HG02610 (cell line): ENCODE measurements around the gene EFNA4.

Experiments
- ATAC-seq: cut with Tn5 transposase; IDR thresholded peaks from one replicate; pipeline ENCODE4 v1.9.1; 2021; ENCODE audit warnings: mild to moderate bottlenecking, moderate library complexity; ENCODE audit not compliant: unreplicated experiment

The EFNA4 gene, protein sequence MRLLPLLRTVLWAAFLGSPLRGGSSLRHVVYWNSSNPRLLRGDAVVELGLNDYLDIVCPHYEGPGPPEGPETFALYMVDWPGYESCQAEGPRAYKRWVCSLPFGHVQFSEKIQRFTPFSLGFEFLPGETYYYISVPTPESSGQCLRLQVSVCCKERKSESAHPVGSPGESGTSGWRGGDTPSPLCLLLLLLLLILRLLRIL

DNA sequence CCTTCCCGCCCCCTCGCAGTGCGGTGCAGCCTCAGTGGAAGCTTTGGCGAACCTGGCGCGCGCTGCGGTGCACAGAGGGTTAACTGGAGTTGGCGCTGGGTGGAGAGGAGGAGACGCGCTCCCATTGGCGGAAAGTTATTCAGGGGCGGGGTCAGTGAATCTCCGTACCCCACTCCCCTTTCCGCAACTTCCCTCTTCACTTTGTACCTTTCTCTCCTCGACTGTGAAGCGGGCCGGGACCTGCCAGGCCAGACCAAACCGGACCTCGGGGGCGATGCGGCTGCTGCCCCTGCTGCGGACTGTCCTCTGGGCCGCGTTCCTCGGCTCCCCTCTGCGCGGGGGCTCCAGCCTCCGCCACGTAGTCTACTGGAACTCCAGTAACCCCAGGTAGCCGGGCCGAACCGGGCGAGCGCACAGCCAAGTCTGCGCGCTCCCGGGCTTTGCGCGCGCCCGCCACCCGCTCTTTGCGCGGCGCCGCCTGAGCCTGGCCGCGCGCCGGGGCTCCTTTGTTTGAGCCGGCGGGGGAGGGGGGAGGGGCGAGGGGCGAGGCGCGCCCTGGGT is at the start of gene EFNA4:
Gene EFNA4, plus strand, starts transcription at position 191 of the 561 bp plus-strand sequence. Its CDS starts 84 bp downstream, at position 275.
- peak; percentile 64 for ATAC-seq

DNA sequence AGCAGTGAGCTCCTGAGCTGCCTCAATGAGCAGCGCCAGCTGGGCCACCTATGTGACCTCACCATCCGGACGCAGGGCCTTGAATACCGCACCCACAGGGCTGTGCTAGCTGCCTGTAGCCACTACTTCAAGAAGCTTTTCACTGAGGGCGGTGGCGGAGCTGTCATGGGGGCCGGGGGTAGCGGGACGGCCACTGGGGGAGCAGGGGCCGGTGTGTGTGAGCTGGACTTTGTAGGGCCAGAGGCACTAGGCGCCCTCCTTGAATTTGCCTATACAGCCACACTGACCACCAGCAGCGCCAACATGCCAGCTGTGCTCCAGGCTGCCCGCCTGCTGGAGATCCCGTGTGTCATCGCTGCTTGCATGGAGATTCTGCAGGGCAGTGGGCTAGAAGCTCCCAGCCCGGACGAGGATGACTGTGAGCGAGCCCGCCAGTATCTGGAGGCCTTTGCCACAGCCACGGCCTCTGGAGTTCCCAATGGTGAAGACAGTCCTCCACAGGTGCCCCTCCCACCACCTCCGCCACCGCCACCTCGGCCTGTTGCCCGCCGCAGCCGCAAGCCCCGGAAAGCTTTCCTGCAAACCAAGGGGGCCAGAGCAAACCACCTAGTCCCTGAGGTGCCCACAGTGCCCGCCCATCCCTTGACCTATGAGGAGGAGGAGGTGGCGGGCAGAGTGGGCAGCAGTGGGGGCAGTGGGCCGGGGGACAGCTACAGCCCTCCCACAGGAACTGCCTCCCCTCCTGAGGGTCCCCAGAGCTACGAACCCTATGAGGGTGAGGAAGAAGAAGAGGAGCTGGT is 48.6 kb upstream of the EFNA4 start:
- ATAC-seq = no peak

DNA sequence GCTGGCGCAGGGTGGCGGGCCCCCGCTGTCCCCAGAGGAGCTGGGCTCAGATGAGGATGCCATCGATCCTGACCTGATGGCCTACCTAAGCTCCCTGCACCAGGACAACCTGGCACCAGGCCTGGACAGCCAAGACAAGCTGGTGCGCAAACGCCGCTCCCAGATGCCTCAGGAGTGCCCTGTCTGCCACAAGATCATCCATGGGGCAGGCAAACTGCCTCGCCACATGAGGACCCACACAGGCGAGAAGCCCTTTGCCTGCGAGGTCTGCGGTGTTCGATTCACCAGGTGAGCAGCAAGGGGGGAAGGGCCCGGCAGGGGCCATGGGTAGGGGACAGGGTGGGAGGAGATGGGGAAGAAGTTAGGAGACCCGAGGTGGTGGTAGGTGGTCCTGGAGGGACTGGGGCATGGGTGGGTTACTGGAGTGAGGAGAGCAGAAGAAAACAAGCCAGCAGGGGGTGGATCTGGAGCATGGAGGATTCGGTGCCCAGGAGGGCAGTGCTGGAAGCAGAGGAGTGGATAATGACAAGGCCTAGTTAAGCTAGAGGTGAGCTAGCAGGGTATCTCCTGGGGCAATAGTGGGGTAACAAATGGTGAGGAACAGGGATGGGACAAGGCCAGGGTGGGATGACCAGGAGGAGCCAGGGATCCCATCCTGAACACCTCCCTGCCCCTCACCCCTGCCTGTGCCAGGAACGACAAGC is 47.9 kb upstream of the EFNA4 start:
- ATAC-seq = no peak

DNA sequence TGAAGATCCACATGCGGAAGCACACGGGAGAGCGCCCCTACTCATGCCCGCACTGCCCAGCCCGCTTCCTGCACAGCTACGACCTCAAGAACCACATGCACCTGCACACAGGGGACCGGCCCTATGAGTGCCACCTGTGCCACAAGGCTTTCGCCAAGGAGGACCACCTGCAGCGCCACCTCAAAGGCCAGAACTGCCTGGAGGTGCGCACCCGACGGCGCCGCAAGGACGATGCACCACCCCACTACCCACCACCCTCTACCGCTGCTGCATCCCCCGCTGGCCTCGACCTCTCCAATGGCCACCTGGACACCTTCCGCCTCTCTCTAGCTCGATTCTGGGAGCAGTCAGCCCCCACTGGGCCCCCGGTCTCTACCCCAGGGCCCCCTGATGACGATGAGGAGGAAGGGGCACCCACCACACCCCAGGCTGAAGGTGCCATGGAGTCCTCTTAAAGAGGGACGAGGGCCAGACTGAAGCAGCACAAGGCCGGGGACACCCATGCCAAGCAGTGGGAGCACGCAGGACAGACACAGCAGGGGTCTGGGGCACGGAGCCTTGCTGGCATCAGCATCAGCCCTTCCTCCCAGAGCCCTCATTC is 47.2 kb upstream of the EFNA4 start:
- ATAC-seq = no peak

DNA sequence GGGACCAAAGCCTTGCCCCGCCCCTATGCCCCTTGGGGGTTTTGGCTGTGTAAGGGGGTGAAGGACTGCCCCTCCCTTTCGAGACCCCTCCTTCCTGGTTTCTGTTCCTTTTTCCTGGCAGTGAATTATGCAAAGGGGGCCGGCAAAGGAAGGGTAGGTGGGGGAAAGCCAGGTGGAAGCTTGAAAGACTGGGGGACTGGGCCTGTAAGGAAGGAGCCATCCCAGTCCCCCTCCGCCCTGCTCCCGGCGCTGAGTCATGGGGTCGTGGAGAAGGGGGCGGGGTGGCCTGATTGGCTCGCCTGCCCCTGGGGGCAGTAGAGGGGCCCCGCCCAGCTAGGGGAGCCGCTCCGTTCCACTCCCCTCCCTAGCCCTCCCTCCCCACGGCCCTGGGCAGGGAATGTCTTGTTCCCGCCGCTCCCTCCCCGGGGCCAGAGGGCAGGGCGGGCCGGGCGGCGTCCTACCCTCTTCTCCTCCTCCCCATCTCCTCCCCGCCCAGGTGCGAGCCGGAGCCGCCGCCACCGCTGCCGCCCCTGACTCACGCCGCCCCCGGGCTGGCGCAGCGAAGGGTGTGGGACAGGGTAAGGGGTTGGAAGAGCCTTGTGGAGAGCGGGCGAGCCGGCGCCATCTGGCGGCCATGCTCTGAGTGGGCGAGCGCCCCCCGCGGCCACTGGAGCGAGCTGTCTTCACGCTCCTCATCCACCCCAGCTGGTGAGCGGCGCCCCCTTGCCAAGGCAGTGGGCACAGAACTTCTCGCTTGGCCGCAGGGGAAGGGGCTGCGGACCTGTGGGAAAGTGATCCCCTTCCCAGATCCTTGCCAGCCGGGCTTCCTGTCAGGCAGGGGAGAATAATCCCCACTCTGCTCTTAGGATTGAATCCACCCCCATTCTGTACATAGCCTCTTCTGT is 46.2 kb upstream of the EFNA4 start:
- ATAC-seq = peak; percentile 71

DNA sequence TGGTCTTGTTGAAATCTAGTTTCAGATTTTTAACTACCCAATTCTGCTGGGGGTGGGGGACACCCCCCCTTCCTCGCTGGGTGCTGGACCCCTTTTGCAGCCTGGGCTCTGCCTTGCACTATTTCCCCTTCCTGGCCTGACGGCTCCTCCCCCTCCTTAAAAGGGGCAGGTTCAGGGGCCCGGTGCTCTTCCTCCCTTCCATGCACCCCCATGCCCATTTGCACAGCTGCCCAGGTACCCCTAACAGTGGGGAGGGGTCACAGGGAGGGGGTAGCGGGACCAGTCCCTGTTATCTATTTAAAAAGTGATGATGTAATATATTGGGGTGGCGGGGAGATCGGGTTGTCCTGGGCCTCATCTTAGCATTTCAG is 45.6 kb upstream of the EFNA4 start:
- ATAC-seq = no peak

DNA sequence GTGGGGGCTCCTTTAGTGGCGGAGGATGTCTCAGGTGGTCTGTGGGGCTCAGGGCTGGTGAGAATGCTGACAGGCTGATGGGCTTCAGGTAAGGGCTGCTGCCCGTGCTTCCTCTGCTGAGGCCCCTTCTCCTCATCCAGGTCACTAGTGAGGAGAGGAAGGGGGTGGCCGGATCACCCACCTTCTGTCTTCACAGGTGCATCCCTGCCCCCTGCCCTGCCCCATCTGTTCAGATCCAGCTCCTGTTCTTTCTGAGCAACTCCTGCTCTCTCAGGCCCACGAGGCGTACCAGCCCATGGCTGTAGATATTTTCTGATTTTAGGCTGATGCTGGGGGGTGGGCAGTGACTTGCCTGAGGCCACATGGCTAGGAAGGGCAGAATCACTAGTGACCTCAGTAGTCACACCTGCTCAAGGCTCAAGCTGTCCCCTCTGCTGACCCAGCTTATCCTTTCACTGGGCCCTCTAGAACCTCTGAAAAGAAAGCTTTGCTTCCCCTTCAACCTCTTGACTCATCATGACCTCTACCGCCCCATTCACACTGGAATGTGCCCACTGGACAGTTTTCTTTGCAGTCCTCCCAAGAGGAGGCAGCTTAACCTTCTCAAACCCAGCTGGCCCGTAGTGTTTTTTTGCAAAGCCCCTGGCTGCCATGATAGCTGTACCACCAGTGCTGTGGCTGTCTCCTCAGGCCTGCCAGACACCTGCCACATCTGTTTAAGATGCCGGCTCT is 44.8 kb upstream of the EFNA4 start:
- no peak for ATAC-seq

DNA sequence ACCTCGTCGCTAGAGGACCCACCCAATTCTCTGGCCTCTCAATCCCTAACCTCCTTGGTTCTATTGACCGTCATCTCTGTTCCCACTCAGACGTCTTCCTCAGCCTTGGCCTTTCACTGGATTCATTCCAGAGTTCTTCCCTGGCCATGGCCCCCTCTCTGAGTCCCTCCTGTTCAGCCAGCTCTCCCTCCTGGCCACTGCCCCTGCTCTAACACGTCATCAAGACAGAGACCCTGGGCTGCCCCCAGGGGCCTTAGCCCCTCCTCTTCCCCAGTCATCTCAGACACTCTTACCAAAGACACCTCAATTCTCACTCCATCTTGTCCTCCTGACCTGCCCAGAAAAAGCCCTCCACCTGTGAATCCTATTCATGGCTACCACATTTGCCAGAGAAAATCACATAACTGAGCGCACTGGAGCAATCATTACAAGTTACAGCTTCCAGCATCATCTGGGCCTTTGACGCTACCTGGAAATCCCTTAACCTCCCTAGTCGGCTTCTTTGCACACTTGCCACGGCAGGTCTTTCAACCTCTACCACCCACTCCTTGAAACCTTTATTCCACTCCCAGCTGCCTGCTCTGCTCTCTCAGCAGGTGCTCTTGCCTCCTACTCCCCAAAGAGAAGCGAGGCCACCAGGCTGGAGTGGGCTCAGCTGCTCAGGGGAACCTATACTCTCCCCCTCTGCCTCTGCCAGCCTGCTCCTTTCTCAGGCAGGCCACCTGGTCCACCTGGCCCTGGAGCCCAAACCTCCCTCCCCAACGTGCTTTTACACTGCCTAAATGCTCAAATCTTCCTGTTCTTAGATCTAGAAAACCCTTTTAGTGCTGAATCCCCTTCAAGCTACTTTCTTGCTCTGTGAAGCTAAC is 43.9 kb upstream of the EFNA4 start:
- ATAC-seq = no peak

DNA sequence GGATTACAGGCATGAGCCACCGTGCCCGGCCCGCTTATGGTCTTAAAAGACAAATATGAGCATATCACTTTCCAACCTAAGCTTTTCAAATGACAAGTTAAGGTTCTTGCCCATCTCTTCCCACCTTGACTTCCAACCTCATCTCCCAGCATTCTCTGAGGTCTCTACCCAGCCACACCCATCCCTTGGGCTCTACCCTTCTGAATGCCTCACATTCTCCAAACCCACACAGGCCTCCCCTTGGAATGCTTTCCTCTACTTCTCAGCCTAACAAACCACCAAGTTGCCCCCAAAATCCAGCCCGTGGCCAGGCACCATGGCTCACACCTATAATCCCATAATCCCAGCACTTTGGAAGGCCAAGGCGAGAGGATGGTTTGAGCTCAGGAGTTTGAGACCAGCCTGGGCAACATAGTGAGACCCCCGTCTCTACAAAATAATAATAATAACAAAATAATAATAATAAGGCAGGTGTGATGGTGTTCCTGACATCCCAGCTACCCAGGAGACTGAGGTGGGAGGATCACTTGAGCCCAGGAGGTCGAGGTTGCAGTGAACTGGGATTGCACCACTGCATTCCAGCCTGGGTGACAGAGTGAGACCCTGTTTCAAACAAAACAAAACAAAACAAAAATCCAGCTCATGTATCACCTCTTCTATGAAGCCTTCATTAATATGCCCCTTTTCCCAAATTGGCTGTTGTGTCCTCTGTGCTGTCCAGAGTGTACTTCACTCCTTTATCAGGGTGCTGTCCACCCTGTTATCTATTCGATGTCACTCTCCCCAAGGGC is 41.2 kb upstream of the EFNA4 start:
- ATAC-seq = no peak

DNA sequence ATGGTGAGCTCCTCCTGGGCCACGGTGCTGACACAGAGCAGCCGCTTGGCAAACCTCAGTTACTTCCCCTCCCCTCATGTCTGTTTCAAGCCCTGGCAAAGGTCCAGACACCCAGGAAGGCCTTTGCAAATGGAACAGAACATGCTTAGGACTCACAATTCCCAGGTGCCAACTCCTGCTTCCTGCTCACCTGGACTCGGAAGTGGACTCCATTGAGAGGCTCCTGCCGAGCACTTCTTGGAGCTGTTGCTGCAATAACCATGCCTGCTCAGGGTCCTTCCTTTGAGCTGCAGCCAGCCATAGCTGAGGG is 40.7 kb upstream of the EFNA4 start:
- ATAC-seq = no peak

DNA sequence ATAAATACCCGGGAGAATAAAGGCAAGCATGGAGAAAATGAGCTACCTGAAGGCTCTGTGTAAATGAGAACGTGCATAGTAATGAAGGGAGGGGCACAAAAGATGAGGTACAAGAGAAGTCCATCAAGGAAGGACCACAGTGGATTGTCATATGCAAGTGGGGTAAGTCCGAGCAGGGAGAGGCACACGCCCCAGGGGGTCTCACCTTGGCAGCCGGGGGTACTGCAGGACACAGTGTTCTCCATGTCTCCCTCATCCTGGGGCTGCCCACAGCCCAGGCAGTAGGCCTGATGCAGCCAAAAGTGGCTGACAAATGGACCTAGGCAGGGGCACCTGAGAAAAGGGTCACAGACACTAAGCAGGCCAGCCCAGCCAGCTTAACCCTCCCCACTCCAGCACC is 39.9 kb upstream of the EFNA4 start:
- ATAC-seq = no peak

DNA sequence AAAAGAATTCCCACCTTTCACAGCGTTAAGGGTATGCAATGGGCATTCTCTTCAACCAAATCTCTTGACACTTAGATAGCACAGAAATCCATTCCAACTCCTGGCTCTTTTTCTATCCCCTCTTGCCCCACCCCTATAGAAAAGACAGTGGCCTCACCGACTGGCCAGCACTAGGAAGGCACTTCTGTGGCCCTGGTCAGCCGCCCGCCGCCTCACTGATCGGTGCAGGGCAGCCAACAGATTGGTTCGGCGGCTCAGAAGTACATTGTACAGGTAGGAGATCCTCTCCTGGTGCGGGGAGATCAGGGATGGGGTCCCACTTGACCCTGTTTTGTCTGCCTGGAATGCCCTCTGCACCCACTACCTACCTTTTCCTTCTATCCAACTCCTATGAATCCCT is 39.2 kb upstream of the EFNA4 start:
- no peak for ATAC-seq

DNA sequence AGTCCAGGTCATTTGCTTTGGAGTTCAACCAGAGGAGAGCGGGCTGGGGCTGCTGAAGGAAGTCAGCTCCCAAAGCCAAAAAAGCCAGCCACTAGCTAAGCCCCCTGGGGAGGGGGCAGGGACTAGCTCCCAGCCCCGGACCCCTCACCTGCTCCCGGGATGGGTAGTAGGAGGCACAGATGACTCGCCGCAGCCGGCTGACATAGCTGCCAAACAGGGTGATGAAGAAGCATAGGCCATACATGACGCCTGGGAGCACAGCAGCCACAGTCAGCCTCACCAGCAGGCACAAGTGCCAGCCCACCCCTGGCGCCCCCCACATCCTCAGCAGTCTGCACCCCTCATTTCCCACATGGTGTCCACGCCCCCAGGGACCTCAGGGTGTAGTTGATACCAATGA is 37.4 kb upstream of the EFNA4 start:
- ATAC-seq = no peak

DNA sequence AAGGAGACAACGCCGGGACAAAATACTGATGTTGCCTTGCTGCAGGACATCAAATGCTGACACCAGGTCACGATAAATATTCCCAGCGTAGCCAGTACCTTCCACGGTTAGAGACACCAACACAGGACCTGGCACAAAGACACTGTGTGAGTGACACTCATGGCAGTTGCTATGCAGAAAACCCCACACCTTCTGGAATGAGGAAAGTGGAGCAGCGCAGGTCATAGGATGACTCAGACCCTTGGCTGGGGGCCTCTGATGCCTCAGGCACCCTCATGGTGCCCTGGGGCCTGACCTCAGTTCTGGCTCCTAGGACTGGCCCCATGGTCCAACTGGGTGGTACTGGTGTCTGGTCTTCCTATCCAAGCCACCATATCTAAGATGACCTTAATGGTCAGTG is 37.0 kb upstream of the EFNA4 start:
- ATAC-seq = no peak

DNA sequence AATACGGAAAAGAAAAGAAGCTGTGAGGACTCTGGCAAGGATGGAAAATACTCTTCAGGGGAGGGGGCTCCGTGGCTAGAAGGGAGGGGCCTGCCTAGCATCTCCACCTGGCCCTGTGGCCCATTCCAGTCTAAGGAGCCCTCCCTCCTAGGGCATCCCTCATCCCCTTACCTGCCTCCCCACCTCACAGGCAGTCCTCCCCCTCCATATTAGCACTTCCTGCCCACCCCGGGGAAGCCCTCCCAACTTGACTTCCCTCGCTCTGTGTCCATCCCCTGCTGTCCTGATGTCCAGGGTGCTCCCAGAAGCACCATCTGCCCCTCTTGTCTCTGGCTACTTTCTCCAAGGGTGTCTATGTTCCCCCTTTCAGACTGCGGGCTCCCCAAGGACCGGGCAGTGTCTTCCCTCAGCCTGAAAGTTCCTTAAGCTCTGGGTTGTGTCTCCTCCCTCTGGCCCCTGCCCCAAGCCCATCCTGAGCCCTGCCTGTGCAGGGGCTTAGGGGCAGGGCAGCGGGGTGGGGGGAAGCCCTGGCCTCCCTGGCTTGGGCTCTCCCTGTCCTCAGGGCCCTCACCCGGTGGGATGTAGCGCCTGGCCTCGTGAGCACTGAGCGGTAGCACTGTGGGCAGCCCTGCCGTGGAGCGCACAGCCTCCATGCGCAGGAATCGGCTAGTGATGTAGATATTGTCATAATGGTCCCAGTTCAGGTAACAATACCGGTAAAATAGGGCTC is 33.9 kb upstream of the EFNA4 start:
- ATAC-seq = no peak

DNA sequence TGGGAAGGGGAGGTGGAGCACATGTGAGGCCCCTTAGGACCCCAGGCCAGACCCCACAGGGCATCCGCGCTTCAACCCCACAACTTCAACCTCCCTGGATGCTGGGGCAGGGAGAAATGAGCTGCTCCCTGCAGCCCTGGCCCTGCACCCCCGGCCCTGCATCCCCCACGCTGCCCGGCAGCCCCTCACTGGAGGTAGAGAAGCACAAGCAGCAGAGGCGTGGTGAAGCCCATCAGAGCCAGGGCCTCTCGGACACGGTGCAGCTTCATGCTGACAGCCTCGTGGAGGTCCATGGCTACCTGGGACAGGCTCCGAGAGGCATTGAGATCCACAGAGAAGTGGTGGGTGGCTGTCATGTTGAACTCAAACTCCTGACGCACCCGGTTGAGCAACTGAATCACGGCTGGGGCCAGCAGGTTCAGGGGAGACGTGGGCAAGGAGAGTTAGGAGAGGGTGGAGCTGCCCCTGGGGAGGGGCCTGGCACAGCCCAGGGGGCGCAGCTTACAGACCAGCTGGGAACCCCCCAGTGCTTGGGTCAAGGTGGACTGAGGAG is 33.2 kb upstream of the EFNA4 start:
- no peak for ATAC-seq

DNA sequence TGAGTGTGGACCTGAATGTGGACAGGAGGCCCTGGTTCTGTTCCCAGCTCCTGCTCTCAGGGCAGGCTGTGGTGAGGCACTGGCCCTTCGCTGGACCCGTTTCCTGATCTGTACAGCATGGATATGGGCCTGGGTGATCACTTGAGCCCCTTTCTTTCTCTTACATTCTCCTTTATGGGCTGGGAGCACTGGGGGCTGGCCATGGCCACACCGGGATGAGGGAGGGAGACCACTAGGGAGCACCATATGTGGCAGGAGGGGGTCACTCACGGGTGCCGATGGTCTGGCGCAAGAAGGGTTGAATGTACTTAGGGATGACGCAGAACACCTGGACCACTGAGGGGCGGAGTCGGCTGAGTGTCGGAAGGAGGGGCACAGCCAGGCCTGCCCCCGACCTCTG is 32.6 kb upstream of the EFNA4 start:
- no peak for ATAC-seq
